NCI-H2196 (cell line): ENCODE results near the gene GJB2.

ENCODE experiments used
- DNase-seq: peaks from one replicate; lab custom pipeline; 2025; ENCODE audit not compliant: unreplicated experiment; lab: John Stamatoyannopoulos, UW

Gene GJB2

DNA sequence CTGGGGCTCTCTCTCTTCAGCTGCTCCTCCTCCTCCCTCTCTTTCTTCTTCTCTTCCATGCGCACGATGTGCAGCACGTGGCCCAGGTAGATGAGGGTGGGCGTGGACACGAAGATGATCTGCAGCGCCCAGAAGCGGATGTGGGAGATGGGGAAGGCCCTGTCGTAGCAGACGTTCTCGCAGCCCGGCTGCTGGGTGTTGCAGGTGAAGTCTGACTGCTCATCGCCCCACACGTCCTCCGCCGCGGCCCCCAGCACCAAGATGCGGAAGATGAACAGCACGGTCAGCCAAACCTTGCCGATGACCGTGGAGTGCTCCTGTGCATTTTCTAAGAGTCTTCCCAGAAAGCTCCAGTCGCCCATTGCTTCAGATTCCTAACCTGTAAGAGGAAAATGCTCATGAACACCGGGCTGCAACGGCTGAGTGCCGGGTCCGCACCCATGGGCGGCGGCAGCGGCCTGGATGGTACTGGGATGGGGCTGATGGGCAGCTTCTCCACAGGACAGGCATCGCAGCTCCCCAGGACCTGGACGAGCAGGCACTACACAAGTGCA is 49.7 kb downstream of the GJB2 start:
- no peak for DNase-seq

DNA sequence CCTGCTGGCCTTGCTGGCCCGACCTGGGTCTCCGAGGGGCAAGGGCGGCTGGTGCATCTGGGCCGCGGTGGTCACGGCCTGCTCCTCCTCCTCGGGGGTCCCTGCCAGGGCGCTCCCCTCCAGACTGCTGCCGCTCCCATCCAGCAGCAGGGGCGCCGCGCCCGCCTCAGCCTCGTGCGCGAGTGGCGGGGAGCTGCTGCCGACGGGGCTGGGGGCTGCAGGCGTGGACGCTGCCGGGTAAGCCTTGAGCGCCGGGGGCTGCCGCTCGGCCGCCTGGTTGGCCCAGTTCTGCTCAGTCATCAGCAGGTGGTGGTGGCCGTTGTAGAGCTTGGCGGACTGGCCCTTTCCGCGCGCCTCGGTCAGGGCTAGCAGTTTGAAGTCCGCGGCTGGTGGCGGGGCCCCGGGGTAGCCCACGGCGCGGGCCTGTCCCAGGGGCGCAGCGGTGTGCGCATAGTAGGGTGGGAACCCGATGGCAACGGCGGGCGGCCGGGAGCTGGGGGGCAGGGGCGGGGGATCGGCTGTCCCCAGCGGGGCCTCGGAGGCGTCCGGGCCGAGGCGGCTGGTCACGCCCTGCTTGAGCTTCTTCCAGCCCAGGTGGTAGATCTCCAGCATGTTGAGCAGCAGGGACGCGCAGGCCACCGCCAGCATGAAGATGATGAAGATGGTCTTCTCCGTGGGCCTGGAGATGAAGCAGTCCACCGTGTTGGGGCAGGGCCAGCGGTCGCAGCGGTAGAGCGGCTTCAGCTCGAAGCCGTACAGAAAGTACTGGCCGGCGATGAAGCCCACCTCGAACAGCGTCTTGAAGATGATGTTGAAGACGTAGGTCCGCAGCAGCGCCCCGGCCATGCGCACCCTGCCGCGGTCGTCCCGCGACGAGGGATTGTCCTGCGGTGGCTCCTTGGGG is 50.5 kb downstream of the GJB2 start:
- DNase-seq, result no peak

DNA sequence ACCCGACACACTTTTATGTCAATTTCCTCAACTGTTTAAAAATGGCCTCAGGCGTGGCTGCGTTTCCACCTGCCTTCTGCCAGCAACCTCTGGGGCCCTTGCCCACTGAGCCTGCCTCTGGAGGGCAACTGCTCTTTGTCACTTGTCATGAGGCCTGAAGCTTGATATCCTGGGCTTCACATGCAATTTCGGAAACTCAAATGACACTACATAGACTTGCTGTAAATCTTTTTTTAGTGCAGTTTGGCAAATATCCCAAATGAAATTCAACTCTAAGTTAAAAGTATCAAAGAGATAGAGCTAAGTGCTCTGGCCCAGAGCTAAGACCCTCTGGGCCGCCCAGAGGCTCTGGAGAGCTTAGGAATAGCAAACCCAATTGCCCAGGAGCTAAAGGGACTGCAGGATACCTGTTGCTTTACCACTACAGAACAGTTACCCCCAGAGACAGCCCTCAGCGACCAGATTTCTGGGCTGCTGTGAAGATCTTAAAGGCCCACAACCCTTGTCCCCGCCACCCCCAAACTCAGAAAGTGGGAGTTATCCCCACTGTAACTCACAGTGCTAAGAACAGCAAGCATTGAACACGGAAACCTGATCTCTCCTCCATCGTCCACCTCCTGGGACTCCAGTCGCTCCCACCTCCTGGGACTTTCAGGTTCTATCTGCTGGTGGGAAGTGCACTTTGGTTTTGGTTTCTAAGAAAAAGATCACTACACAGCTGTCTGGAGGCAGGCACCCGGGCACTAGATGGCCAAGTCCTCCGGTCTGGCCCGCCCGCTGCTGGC is 51.3 kb downstream of the GJB2 start:
- DNase-seq, result no peak

DNA sequence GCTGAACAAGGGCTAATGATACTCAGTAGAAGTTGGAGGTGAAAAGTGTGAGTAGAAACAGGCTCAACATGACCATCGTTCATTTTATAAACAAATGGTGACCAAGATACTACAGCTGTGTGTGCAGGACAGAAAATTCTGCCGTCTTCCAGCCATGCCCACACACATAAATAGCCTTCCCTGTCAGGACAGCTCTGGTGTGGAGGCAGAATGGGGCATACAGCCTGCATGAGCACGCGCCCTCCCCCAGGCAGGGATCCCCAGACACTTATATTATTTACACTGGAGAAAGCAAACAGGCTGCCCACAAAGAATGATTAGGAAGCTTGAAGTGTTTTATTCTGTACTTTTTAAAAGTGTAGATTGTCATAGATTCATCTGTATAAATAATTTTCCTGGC is 52.3 kb downstream of the GJB2 start:
- no peak for DNase-seq

DNA sequence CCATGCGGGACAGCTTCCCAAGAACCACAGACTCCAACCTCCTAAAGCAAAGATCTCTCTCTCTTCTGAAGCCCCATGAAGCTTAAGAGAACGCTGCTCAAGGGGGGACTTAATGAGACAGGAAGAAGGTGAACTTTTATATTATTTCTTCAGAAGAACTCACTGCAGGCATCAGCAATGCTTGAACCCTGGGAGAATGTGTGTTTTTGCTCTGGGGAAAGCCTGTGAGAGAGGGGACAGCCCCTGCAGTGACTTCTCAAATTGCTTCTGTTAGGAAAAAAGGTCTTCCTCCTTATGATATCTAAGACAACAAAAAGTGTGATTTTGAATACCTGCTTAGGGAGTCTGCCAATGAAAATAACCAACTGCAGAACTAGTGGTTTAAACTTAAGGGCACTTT is 54.9 kb downstream of the GJB2 start:
- DNase-seq, result no peak
